Activated T-cell treated with anti-CD3 and anti-CD28 coated beads, Interleukin-2, amount 50 U/mL, for 4 hours (primary cell): ENCODE data around the gene AQP9. TPM values are rescaled to one million over a fixed set of nuclear protein-coding genes. Genes with fewer than 3 reads are reported as not detected.

Experiments
- ATAC-seq, 2 donors: fragments of 200-7000 bp; cut with Tn5 transposase; one replicate each; pipeline ENCODE4 v1.10.0; 2021
- DNase-seq: peaks from one replicate; pipeline ENCODE4 v3.0.0-alpha.2; 2020
- H3K27me3 Mint-ChIP-seq: one replicate; pipeline ENCODE4 v1.8.0; 2021; ENCODE audit warnings: low read depth, mixed read lengths
- H3K36me3 Mint-ChIP-seq: one replicate; pipeline ENCODE4 v1.8.0; 2022; ENCODE audit warnings: mixed read lengths; ENCODE audit not compliant: insufficient read depth
- H3K4me1 Mint-ChIP-seq: one replicate; pipeline ENCODE4 v1.8.0; 2021; ENCODE audit warnings: low read depth, mixed read lengths
- H3K4me3 Mint-ChIP-seq: one replicate; pipeline ENCODE4 v1.8.0; 2021; ENCODE audit warnings: mild to moderate bottlenecking, moderate library complexity, mixed read lengths
- H3K9me3 Mint-ChIP-seq: one replicate; pipeline ENCODE4 v1.8.0; 2021; ENCODE audit warnings: mixed read lengths
- total RNA-seq, 3 donors: library from RNA; stranded (reverse); gene quantifications; one replicate each; pipeline ENCODE4 v1.2.1, GENCODE V29; 2021

Gene AQP9
- total RNA-seq, 3 donors from 2014 or later, result 0.26 to 0.99 (median 0.60) TPM

- Mint-ChIP-seq H3K9me3 (no peaks in the 10 kb centered on the region), H3K4me3 (no peak overlapping the region), H3K4me1 (no peaks in the 10 kb centered on the region), H3K27me3 (peaks cover 14% of the 10 kb centered on the region), H3K36me3 (no peaks in the 10 kb centered on the region)
- no peak for ATAC-seq
- DNase-seq, result no peak
Observed at GRCh38 chr15:58148120-58148519, 9.9 kb downstream of the AQP9 start.

- H3K9me3 Mint-ChIP-seq, result no peaks in the 10 kb centered on the region
- H3K27me3 Mint-ChIP-seq, result peaks cover 11% of the 10 kb centered on the region
- DNase-seq (no peak), ATAC-seq (no peak)
- H3K4me3 Mint-ChIP-seq, result no peak overlapping the region
- H3K36me3 Mint-ChIP-seq, result no peaks in the 10 kb centered on the region
- no peaks in the 10 kb centered on the region for H3K4me1 Mint-ChIP-seq
Observed at GRCh38 chr15:58148633-58149445, 10.7 kb downstream of the AQP9 start.

GRCh38 chr15:58154769-58155168, 16.6 kb downstream of the AQP9 start:
- no peak for DNase-seq
- H3K27me3 Mint-ChIP-seq, result peaks cover 3% of the 10 kb centered on the region
- H3K9me3 Mint-ChIP-seq, result no peaks in the 10 kb centered on the region
- H3K4me1 Mint-ChIP-seq, result no peaks in the 10 kb centered on the region
- H3K36me3 Mint-ChIP-seq, result no peaks in the 10 kb centered on the region
- no peak overlapping the region for H3K4me3 Mint-ChIP-seq
- no peak for ATAC-seq

GRCh38 chr15:58159827-58160386, 21.7 kb downstream of the AQP9 start:
- no peak for ATAC-seq

GRCh38 chr15:58161436-58161930, 23.3 kb downstream of the AQP9 start:
- H3K36me3 Mint-ChIP-seq, result no peaks in the 10 kb centered on the region
- H3K4me1 Mint-ChIP-seq, result no peaks in the 10 kb centered on the region
- ATAC-seq (no peak), DNase-seq (no peak)
- no peaks in the 10 kb centered on the region for H3K9me3 Mint-ChIP-seq
- no peak overlapping the region for H3K4me3 Mint-ChIP-seq
- H3K27me3 Mint-ChIP-seq, result peaks cover 23% of the 10 kb centered on the region

More at GRCh38 chr15:58159827-58160386, 21.7 kb downstream of the AQP9 start:
- no peaks in the 10 kb centered on the region for H3K36me3 Mint-ChIP-seq
- no peak overlapping the region for H3K4me3 Mint-ChIP-seq
- H3K9me3 Mint-ChIP-seq, result no peaks in the 10 kb centered on the region
- peaks cover 23% of the 10 kb centered on the region for H3K27me3 Mint-ChIP-seq
- H3K4me1 Mint-ChIP-seq, result no peaks in the 10 kb centered on the region
- no peak for DNase-seq

GRCh38 chr15:58163985-58164384, 25.8 kb downstream of the AQP9 start:
- DNase-seq, result no peak
- H3K4me3 Mint-ChIP-seq, result no peak overlapping the region
- ATAC-seq, result no peak
- H3K27me3 Mint-ChIP-seq, result peaks cover 20% of the 10 kb centered on the region
- H3K9me3 Mint-ChIP-seq, result no peaks in the 10 kb centered on the region
- H3K36me3 Mint-ChIP-seq, result no peaks in the 10 kb centered on the region
- H3K4me1 Mint-ChIP-seq, result no peaks in the 10 kb centered on the region

GRCh38 chr15:58164926-58165325, 26.7 kb downstream of the AQP9 start:
- ATAC-seq (no peak), DNase-seq (no peak)
- Mint-ChIP-seq H3K4me1 (no peaks in the 10 kb centered on the region), H3K4me3 (no peak overlapping the region), H3K9me3 (no peaks in the 10 kb centered on the region), H3K36me3 (no peaks in the 10 kb centered on the region), H3K27me3 (peaks cover 21% of the 10 kb centered on the region)

- no peak overlapping the region for H3K4me3 Mint-ChIP-seq
- DNase-seq (no peak), ATAC-seq (no peak)
Observed at GRCh38 chr15:58165661-58166060, 27.5 kb downstream of the AQP9 start.

GRCh38 chr15:58167095-58167691, 29.0 kb downstream of the AQP9 start:
- no peak overlapping the region for H3K4me3 Mint-ChIP-seq
- H3K27me3 Mint-ChIP-seq, result peaks cover 16% of the 10 kb centered on the region
- no peaks in the 10 kb centered on the region for H3K9me3 Mint-ChIP-seq
- no peaks in the 10 kb centered on the region for H3K4me1 Mint-ChIP-seq
- no peak for ATAC-seq
- no peak for DNase-seq
- no peaks in the 10 kb centered on the region for H3K36me3 Mint-ChIP-seq

More at GRCh38 chr15:58165661-58166060, 27.5 kb downstream of the AQP9 start:
- Mint-ChIP-seq H3K9me3 (no peaks in the 10 kb centered on the region), H3K27me3 (peaks cover 21% of the 10 kb centered on the region), H3K4me1 (no peaks in the 10 kb centered on the region), H3K36me3 (no peaks in the 10 kb centered on the region)

GRCh38 chr15:58169934-58170333, 31.8 kb downstream of the AQP9 start:
- DNase-seq, result no peak
- Mint-ChIP-seq H3K9me3 (no peaks in the 10 kb centered on the region), H3K27me3 (peaks cover 14% of the 10 kb centered on the region), H3K36me3 (no peaks in the 10 kb centered on the region), H3K4me1 (no peaks in the 10 kb centered on the region), H3K4me3 (no peak overlapping the region)
- no peak for ATAC-seq

- peaks cover 23% of the 10 kb centered on the region for H3K27me3 Mint-ChIP-seq
- no peaks in the 10 kb centered on the region for H3K4me1 Mint-ChIP-seq
Observed at GRCh38 chr15:58171476-58172061, 33.4 kb downstream of the AQP9 start.

GRCh38 chr15:58174709-58175108, 36.5 kb downstream of the AQP9 start:
- no peak for DNase-seq
- Mint-ChIP-seq H3K27me3 (peaks cover 36% of the 10 kb centered on the region), H3K36me3 (no peaks in the 10 kb centered on the region), H3K4me3 (no peak overlapping the region), H3K4me1 (no peaks in the 10 kb centered on the region), H3K9me3 (no peaks in the 10 kb centered on the region)
- no peak for ATAC-seq

More at GRCh38 chr15:58171476-58172061, 33.4 kb downstream of the AQP9 start:
- H3K9me3 Mint-ChIP-seq, result no peaks in the 10 kb centered on the region
- no peaks in the 10 kb centered on the region for H3K36me3 Mint-ChIP-seq
- H3K4me3 Mint-ChIP-seq, result no peak overlapping the region
- DNase-seq (no peak), ATAC-seq (no peak)

GRCh38 chr15:58175955-58176354, 37.8 kb downstream of the AQP9 start:
- Mint-ChIP-seq H3K27me3 (peaks cover 35% of the 10 kb centered on the region), H3K4me1 (no peaks in the 10 kb centered on the region), H3K9me3 (no peaks in the 10 kb centered on the region), H3K36me3 (no peaks in the 10 kb centered on the region), H3K4me3 (no peak overlapping the region)
- no peak for ATAC-seq
- no peak for DNase-seq

- no peak for DNase-seq
- H3K4me3 Mint-ChIP-seq, result no peak overlapping the region
- no peak for ATAC-seq
- no peaks in the 10 kb centered on the region for H3K36me3 Mint-ChIP-seq
- H3K4me1 Mint-ChIP-seq, result no peaks in the 10 kb centered on the region
- no peaks in the 10 kb centered on the region for H3K9me3 Mint-ChIP-seq
- H3K27me3 Mint-ChIP-seq, result peaks cover 32% of the 10 kb centered on the region
Observed at GRCh38 chr15:58178668-58179067, 40.5 kb downstream of the AQP9 start.
